NCI-H1092 treated with DMSO at 0.1 percent for 48 hours (cell line): ENCODE data around the gene CLDN22.
"Not testable (repeated sequence)": the region's sequence is repeated elsewhere in the genome, so short reads cannot be mapped to it uniquely, and the experiment has no call there.

ENCODE experiments used
- DNase-seq: peaks from one replicate; lab custom pipeline; 2025; lab: John Stamatoyannopoulos, UW

The CLDN22 gene

DNA sequence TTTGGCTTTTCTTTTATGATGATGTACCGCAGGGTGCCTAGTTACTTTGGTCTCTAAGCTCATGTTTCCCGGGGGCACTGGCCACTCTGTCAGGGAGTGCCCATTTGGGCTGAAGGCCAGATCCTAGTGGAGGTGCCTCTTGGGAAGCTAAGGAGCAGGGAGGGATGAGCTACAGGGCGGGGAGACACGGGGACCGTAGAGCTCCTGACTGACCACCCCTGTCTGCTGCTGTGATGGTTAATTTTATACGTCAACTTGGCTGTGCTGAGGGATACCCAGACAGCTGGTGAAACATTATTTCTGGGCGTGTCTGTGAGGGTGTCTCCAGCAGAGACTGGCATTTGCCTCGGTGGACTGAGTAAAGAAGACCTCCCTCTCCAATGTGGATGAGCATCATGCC lies 27.1 kb upstream of the CLDN22 start:
- no peak for DNase-seq

DNA sequence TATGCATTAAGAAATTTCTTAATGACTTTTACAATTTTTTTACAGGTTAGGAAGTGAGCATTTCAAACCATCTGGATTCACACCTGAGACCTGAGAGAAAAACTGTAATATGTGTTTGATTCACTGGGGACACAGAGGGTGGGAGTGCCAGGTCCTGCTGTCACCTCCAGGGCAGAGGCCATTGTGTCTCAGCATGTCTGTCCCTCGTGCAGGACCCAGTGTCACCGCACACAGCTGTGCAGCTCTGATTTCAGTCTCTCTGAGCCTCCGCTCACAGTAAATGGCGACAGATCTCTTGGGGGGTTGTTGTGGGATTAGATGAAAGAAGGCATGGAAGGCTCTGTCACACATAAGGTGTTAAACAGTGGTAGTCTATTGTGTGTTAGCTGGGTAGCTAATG lies 25.2 kb upstream of the CLDN22 start:
- DNase-seq = no peak

DNA sequence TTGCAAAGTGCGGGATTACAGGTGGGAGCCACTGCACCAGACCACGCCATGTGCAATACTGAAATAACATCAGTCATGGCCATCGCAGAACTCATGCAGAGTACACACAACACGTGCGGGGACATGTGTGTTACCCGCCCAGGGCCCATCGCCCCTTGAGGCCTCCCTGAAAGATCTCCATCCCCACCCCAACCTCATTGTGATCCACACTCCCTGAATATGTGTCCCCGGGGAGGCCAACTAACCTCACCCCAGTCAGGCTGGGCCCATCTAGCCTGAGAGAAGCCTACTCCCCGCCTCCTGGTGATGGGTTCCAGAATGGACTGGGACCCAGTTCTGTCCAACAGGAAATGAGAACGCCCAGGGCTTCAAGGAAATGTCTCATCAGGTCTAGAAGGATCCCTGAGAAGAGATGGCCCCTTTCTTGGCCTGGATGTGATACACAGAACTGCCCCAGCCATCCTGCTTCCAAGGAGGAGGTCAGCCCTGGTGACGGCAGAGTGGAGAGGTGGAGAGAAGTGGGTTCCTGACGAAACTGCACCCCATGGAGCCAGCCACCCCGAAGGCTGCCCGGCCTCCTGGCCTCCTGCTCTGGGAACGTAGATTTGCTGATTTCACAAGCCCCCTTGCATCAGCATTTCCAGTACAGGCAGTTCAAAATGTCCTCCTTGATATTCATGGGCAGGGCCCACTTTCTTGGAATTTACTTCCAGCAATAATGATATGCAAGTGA lies 24.6 kb upstream of the CLDN22 start:
- no peak for DNase-seq

DNA sequence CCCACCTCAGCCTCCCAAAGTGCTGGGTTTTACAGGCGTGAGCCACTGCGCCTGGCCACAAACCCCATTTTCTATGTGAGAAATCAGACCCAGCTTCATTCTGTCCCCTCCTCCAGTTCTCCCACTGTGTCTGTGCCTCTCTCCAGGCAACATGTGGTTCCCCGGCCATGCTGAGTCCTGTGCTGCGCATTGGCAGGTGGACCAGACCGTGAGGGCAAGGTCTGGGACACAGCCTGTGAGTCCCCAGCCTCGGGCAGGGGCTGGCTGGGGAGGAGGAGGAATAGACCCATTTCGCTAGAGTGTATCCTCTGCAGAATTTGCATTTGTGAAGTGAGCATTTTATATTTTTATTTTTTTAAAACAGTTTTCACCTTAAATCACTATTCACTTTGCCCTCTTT lies 23.7 kb upstream of the CLDN22 start:
- DNase-seq = no peak

DNA sequence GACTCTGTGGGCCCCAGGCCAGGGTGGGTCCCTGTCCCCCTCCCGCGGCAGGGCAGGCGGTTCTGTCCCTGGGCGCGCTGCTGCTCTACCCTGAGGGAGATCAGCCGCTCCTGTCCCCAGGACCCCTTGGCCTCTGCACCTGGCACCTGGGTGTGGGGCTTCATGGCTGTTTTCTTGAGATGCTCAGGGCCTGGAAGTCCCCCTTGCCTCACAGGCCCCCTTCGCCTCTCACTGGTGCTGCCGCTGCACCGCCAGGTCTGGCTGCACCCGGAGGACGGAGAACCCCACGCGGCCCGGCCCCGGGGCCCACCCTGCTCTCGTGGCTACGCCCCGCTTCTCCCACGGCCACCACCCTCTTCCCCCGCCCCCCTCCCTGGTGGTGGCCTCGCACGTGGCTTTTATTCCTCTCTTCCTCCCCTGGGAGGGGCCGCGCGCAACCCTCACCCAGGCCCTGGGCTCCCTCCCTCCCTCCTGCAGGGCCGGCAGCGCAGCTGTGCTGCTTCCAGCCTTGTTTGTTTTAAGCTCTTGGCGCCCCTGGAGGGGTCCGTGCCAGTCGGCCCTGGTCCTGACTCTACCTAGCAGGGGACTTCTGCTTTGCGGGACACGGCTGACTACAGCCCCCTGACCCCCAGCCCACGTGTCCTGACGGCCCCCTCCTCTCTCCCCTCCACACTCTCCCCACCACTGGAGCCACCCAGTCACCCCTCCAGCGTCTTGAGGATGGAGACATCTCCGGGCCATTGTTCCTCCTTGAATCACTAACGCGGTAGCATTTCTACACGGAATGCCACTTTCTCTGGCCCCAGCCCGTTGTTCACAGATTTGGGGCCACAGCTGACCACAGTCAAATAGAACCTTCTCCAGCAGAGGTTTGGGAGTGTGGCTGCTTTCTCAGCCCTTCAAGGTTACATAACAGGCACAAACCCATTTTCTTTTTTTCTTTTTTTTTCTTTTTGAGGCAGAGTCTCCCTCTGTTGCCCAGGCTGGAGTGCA lies 22.8 kb upstream of the CLDN22 start:
- DNase-seq = no peak

DNA sequence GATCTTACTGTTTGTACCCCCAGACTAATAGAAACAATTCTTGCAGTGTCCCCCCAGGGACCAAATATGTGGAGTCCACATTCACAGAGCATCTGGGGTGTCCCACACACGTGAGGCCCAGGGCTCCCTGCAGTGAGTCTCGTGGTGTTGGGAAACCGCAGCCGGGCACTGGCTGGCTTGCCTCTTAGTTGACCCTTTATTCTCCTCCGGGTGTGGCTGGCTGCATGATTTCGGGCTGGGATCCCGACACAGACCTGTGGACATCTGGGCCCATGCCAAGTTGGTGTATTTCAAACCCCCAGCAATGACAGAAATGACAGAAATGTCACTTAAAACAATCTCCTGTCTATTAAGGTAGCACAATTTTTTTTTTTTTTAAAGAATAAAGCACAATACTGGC lies 17.8 kb upstream of the CLDN22 start:
- DNase-seq = no peak

DNA sequence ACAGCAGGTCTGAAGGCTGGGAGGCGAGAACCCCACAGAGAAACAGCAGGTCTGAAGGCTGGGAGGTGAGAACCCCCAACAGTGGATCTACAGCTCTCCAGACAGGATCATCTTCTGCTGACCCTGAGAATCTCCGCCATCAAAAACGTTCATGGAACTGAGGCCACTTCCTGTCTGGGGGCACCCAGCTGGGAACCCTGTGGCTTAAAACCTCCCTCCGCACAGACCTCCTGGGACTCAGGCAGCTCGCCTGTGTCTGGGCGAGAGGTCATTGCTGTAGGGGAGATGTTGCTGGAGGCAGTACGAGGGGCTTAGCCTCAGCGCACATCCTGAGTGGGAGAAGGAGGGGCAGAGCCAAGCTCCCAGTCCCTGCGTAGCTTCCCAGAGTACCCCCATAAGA lies 17.3 kb upstream of the CLDN22 start:
- no peak for DNase-seq

DNA sequence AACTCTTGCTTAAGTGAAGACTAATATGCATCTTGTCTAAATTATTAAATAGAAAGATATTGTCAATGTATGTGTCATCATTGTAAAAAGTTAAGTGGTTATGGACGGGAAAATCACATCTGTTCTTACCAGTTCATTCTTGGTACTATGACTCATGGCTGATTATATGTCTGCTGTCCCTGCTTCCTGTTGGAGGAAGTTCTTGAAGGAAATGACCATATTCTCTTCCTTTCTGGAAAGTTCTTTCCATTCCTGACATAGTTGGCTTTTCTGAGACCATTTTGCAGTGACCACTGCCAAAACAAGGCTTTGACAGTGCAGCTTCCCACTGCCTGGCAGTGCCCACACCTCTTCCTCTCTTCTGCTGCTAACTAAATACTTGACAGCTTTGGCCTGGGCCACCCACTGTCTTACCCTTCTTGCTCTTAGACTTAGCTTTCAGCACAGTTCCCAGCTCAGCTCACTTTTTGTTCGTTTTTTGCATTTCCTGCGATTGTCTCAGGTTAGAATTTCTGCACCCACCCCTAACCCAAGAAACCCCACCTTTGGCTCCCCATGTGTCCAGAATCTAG lies 15.4 kb upstream of the CLDN22 start:
- no peak for DNase-seq

DNA sequence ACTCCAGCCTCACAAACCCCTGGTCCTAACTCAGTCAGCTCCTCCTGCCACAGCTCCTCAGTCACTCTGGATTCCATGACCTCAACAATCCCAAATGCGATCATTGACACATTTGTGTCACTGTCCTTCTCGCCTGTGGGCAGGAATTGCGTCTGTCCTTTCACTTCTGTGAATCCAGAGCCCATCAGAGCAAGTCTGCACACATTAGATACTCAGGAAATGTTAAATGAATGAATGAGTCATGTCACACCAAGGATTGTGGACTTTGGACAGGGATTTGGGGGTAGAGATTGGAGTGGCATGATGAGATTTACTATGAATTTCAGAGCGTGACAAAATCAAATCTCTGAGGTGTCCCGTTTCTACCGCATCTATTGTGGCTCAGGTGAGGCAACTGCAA lies 13.9 kb upstream of the CLDN22 start:
- no peak for DNase-seq

DNA sequence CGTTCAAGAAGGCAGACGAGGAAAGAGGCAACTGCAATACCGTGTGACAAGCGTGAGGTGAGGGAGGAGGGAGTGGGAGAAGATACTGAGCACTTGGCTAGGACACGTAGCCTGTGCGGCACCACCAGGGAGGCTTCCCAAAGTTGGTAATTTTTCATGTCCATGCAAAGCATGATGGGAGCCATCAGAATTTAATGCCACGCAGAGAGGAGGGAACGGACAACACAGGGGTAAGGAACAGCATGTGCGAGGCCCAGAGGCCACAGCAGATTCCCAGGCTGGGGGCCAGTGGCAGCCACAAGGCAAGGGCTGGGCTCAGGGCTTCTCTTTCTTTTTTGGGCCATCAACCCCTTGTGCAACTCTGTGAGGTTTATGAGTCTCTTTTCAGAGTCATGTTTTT lies 13.1 kb upstream of the CLDN22 start:
- no peak for DNase-seq

DNA sequence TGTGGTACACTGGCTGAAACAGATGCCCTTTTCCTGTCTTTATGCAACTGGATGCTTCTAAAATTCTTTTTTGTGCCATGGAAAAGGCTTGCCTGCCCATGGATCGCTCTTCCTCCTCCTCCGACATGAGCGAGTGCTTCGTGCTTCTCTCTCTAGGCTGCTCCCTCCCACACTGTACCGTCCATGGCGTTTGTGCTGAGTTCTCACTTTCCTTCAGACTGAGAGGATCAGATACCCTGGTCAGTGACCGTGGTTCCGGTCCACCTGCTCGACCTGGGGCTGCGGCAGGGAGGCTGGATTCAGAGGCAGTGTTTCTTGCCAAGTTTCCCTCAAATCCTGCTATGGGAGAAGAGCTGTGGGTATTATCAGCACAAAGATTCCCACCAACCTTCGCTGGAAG lies 12.4 kb upstream of the CLDN22 start:
- DNase-seq = no peak

DNA sequence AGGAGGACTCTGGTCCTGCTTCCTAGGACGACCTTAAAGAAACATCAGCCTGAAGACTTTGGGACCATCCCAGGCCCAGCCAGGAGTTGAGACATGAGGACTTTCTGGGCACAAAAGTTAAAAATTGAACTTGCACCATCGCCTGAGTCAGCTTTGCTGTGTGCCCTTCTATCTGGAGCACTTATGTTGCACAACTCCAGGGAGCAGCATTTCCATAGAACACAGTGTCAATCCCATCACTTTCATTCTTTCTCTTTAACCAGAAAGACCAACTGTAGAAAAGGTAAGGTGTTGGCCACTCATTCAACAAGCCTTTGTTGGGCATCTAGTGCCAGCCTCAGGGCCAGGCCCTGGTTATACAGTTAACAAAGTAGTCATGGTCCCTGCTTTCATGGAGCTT lies 10.8 kb upstream of the CLDN22 start:
- no peak for DNase-seq

DNA sequence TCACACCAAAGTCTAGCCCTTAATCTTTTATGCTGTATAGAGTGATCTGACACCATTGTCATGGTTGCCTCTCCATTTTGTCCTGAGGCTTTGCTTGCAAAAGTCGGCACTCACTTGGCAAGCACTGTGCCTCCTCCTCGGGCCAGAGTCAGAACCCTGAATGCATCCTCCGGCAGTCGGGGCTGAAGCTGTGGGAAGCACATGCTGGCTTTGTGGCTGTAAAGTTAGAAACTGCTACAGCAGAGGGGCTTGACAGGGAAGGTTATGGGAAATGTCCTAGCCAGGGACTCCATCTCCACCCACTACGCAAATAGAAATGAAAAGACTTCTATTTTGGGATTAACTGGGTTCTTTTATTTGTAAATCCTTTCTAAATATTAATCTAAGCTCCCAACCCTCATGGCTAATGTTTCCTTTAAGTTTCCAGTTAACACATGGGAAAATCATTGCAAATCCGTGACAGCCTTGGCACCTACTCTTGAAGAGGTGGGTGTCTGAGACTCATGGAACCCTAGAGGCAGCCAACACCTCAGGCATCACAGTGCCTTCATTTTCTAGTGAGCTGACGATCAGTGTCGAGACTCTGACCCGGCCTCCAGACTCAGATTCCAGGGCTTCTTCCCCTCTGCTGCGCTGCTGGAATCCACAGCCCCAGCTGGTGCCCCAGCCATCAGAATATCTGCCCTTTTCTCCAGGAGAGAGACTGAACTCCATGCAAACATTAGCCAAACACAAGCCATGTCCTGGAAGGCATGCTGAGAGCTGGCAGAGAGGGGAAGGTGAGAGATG lies 10.1 kb upstream of the CLDN22 start:
- no peak for DNase-seq

DNA sequence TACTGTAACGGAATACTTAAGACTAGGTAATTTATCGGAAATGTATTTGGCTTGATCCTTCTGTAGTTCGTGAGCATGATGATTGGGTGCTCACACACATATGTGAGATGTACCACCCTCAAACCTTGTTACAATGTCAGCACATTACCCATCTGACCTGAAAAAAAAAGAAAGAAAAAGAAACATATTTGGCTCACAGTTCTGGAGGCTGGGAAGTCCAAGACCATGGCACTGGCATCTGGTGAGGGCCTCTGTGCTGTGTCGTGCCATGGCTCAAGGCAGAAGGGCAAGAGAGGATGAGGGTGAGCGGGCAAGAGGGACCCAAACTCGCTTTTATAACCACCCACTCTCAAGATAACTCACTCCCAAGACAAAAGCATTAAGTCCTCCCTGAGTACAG lies 9.2 kb upstream of the CLDN22 start:
- no peak for DNase-seq

DNA sequence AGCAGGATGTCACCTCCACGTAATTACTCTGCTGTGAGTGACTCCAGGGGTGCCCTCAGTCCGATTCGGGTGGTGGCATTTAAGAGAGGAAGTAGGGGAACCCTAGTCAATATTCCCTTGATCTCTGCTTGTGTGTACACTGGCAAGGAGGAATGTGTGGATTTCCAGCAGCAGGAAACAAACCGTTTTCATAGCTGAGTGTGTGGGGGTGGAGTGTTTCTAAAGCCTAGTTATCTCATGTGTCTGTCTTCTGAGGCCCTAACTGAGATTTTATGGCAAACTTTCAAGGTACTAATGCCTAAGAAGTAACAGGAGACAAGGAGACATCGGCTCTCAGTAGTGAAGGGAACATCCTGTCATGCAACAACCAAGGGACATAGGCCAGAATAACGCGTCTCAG lies 8.8 kb upstream of the CLDN22 start:
- no peak for DNase-seq

DNA sequence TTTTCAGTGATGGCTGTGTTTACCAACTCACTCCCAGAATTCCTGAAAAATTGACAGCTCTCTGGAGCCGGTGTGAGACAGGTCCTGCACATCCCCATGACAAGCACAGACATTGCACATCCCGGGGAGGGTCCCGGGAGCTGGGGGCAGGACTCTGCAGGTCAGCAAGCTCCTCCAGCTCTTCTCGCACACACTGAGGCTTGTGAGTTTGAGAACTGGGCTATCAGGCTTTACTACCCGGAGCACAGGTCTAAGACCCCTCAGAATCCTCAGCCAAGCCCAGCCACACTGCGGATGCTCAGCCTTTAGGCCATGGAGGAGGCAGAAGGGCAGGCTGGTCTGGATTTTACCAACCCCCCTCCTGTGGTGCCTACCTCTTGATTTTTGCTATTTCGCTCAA lies 7.8 kb upstream of the CLDN22 start:
- DNase-seq = no peak

DNA sequence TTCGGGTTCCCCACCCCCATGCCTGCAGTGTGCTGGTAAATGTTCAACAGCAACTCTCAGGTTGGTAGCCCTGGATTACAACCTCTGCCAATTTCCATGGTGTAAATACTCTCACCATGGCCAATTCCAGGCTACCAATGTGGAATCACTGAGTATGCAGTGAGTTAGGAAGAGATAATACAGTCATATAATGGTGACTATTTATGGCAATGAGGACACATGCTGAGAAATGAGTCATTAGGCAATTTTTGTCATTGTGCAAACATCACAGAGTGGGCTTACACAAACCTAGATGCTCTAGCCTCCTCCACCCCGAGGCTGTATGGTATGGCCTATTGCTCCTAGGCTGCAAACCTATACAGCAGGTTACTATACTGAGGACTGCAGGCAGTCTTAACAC lies 6.8 kb upstream of the CLDN22 start:
- DNase-seq = no peak

DNA sequence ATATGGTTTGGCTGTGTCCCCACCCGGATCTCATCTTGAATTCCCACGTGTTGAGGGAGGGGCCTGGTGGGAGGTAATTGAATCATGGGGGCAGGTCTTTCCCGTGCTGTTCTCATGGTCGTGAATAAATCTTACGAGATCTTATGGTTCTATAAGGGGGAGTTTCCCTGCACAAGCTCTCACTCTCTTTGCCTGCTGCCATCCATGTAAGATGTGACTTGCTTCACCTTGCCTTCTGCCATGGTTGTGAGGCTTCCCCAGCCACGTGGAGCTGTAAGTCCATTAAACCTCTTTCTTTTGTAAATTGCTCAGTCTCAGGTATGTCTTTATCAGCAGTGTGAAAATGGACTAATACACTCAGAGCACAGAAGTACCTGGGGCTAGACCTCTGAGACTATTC lies 6.3 kb upstream of the CLDN22 start:
- DNase-seq = not testable (repeated sequence)

DNA sequence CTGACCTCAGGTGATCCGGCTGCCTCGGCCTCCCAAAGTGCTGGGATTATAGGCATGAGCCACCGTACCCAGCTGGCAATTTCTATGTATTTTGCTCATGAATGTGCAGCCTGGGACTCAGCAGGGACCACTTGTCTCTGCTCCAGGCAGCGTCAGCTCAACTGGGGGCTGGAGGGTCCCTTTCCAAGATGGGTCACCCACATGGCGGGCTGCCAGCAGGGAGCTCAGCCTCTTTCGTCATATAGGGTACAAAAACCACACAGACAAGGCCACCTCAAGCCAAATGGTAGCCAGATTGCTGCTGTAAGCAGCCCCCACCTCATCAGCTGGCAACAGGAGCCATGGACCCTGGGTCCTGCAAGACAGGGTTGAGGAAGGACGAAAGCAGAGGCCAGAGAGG lies 4.5 kb upstream of the CLDN22 start:
- DNase-seq = no peak

DNA sequence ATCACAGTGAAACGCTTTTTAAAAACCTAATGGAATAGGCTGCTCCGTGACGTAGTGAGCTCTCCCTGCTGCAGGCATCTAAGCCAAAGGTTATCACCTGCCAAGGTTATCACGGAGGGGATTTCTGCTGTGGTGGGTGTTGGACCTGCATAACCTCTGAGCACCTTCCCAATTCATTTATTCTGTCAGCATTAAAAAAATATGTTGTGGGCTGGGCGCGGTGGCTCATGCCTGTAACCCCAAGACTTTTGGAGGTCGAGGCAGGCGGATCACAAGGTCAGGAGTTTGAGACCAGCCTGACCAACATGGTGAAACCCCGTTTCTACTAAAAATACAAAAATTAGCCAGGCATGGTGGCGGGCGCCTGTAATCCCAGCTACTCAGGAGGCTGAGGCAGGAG lies 4.0 kb upstream of the CLDN22 start:
- not testable (repeated sequence) for DNase-seq

DNA sequence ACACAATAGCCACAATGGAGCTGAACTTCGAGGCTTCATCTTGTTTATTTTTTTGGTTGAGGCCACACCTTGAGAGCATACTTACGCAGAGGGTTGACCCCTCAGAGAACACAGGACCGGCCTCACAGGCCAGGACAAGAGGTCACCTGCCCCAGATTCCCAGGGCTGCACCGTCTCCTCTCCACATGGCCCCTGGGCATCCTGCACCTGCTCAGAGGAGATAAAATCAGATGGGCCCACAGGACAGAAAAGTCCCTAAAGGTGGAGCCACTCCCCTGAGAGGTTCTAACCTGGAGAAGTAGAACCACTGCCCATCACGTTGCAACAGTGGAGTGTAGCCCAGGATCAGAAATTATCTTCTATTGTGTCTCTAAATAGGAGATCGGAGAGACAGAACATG lies 3.2 kb upstream of the CLDN22 start:
- DNase-seq = no peak

DNA sequence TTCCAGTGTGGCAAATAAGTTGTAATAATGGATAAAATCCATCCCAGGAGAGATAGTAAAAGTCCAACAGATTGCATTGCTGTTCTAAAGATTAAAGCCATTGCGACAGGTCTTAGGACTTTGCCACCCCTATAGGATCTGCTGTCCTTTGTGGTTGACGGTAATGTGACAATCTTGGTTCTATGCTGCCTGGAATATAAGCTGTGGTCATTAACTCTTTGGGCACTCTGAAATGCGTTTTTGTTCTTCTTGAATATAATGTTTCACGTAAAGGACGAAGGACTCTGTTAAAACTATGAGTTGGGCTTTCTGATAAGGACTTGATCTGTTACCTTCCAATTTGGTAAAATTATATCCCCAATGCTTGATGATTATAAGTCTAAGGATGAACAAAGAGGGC lies 2.2 kb upstream of the CLDN22 start, which contains the start of gene CLDN24:
Gene CLDN24 (minus strand): TSS at position 101 of the 400 bp plus-strand sequence. CDS start 0 bp downstream, at position 101.
- no peak for DNase-seq
